ENCODE results near the gene SLC4A7.

DNA sequence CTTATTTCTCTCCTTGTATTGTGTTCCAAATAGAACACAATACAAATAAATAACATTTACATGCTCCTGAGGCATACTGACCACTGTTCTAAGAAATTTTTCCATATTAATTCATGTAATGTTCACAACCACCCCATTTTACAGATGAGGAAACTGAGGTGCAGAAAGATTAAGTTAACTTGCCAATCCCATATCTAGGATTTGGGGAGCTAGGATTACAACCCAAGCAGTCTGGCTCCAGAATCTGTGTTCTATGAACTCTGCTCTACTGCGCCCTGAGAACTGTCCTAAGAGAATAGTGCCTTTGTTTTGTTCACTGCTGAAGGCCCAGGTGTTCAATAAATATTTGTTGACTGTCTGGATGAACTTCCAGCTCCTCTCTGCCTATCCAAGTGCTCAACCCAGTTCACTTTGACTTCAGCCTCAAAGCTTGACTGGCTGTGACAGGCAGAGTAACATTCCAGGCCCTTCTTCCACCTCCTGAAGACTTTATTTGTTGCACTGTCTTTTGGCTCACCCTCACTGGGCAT is 118.1 kb downstream of the SLC4A7 start:
- TF ChIP-seq ESRRA (CRISPR knock-in tag; IDR thresholded peaks at IDR 0.05; ENCODE audit: borderline replicate concordance) (no peak), SP1 (CRISPR knock-in tag; conservative IDR thresholded peaks at IDR 0.05) (no peak), PRRX2 (CRISPR knock-in tag; IDR thresholded peaks at IDR 0.05) (no peak), ZNF121 (CRISPR knock-in tag; IDR thresholded peaks at IDR 0.05) (no peak), JUN (CRISPR knock-in tag; IDR thresholded peaks at IDR 0.05) (no peak)
- TF ChIP-seq, protein P1, sequence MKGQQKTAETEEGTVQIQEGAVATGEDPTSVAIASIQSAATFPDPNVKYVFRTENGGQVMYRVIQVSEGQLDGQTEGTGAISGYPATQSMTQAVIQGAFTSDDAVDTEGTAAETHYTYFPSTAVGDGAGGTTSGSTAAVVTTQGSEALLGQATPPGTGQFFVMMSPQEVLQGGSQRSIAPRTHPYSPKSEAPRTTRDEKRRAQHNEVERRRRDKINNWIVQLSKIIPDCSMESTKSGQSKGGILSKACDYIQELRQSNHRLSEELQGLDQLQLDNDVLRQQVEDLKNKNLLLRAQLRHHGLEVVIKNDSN (CRISPR knock-in tag; IDR thresholded peaks at IDR 0.05): no peak
- TF ChIP-seq, protein P2, sequence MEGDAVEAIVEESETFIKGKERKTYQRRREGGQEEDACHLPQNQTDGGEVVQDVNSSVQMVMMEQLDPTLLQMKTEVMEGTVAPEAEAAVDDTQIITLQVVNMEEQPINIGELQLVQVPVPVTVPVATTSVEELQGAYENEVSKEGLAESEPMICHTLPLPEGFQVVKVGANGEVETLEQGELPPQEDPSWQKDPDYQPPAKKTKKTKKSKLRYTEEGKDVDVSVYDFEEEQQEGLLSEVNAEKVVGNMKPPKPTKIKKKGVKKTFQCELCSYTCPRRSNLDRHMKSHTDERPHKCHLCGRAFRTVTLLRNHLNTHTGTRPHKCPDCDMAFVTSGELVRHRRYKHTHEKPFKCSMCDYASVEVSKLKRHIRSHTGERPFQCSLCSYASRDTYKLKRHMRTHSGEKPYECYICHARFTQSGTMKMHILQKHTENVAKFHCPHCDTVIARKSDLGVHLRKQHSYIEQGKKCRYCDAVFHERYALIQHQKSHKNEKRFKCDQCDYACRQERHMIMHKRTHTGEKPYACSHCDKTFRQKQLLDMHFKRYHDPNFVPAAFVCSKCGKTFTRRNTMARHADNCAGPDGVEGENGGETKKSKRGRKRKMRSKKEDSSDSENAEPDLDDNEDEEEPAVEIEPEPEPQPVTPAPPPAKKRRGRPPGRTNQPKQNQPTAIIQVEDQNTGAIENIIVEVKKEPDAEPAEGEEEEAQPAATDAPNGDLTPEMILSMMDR (IDR thresholded peaks at IDR 0.05): no peak
- TF ChIP-seq, protein P3, sequence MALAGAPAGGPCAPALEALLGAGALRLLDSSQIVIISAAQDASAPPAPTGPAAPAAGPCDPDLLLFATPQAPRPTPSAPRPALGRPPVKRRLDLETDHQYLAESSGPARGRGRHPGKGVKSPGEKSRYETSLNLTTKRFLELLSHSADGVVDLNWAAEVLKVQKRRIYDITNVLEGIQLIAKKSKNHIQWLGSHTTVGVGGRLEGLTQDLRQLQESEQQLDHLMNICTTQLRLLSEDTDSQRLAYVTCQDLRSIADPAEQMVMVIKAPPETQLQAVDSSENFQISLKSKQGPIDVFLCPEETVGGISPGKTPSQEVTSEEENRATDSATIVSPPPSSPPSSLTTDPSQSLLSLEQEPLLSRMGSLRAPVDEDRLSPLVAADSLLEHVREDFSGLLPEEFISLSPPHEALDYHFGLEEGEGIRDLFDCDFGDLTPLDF (CRISPR knock-in tag; IDR thresholded peaks at IDR 0.05): no peak

Measured in WTC11 (cell line).